GM21381 (cell line): ENCODE data around the gene TAOK2.
"Not testable (repeated sequence)": the region's sequence is repeated elsewhere in the genome, so short reads cannot be mapped to it uniquely, and the experiment has no call there.

Source experiments
- ATAC-seq: cut with Tn5 transposase; IDR thresholded peaks from one replicate; pipeline ENCODE4 v1.9.1; 2021; ENCODE audit warnings: mild to moderate bottlenecking, moderate library complexity; ENCODE audit not compliant: unreplicated experiment

The TAOK2 gene

DNA sequence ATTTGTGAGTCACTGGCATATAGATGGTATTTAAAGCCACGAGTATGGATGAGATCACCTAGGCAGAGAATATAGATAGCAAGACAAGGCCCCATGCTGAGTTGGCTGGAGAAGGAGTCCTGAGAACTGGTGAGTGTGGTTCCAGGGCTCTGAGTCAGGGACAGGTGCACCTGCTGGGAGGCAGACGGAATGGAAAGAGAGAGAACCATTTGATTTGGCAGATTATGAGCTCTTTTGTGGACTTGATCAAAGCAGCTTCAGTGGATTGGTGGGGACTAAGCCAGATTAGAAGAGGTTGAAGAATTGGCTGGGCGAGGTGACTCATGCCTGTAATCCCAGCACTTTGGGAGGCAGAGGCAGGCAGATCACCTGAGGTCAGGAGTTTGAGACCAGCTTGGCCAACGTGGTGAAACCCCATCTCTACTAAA is 45.1 kb downstream of the TAOK2 start:
- no peak for ATAC-seq

DNA sequence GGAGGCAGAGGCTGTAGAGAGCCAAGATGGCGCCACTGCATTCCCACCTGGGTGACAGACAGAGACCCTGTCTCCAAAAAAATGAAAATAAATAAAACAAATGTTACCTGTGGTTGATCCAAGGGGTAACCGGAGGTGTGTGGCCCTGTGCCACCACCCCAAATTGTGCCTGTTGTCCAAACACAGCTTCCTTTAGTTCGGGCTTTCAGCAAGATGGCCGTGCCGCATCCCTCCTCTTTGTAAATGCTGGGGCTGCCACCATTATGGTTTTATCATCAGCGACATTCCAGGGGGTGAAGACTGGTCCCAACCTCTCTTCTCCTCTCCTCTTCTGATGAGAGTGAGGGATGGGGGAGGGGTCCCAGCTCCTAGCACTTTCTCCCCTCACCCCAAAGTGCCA is 49.2 kb downstream of the TAOK2 start, which contains the start of gene C16orf92:
Gene C16orf92 (plus strand): TSS at position 312 of the 400 bp plus-strand sequence. CDS start 143 bp downstream, outside the sequence.
- ATAC-seq: no peak

DNA sequence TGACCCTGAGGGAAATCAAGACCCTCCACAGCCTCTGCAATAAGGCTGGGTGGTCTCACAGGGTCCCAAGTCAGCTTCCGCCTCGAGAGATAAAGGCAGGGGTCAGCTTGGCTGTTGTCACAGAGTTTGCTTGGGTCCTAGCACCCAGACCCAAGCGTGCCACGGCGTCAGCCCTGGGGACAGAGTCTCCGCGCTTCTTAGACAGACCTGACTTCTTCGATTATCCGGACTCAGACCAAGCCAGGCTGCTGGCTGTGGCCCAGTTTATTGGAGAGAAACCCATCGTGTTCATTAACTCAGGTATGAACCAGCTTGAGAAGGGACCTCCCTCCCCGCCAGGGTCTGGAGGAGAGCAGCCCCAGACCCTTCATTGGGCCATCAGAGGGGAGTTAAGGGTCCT is 49.9 kb downstream of the TAOK2 start:
- ATAC-seq: no peak

DNA sequence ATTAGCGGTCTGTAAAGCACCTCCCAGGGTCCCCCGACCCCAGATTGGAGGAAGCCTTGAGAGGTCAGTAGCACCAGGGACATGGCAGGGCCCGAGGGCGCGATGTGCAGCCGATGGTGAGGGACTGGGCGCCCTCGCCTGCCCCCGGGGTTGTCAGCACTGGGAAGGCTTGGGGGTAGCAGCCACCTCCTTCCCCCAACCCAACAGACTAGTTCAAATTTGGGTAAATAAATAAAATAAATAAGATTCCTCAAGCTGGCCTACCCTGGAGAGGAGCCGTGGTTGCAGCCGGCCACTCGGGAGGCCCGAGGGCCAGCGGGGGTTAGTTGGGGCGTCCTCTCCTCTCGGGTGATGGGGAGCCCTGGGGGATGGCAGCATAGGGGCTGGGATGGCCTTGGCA is 50.8 kb downstream of the TAOK2 start:
- ATAC-seq: no peak

- ATAC-seq: no peak
Measured at GRCh38 chr16:30025156-30025555, 51.5 kb downstream of the TAOK2 start.

DNA sequence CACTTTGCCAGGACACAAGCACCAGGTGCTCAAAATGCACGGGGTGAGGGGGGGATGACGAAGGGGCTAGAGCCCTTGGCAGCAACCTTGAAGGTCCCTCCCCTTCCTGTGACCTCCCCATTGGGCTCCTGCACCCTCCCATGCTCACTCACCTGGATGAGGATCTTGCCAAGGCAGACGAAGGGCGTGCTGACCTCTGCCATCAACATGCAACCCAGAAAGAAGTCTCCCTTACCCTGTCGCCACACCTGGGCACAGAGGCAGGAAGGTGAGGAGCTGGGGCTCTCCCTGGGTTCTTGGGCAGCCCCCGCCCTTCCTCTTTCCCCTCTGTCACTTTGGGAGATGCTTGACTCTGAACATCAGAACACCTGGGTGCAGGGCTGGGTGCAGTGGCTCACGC is 51.9 kb downstream of the TAOK2 start:
- no peak for ATAC-seq

GRCh38 chr16:30026449-30026848 is 52.8 kb downstream of the TAOK2 start:
- no peak for ATAC-seq

GRCh38 chr16:30027588-30028437 is 54.1 kb downstream of the TAOK2 start:
- no peak for ATAC-seq

- ATAC-seq: no peak
Measured at GRCh38 chr16:30028438-30029076, 54.9 kb downstream of the TAOK2 start.

DNA sequence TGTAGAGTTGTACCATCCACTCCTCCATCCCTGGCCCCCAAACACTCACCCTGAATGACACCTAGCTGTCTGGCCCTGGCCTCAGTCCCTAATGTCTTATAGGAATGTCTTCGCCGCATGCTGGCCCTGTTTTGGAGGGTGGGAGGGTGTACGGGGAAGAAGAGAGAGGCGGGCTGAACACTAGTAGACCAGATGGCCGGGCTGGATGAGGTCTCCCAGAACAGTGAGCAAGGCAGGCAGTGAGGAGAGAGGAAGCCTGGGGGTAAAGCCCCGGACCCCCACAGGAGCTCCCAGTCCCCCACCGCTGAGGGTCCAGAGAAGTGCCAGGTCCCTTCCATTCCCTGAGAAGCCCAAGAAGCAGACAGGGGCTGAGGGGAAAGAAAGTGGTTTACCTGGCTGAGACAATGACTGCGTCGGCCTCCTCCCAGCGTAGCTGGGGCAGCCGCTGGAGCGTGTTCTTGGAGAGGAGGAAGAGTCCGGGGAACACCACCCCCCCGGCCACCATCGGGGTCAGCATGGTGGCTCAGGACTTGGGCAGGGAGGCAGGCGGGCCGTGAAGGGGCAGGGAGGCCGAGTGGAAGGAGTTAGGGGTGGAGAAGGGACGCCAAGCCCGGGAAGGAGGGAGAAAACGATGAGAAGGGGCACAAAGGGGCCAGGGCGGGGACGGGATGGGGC is 56.5 kb downstream of the TAOK2 start:
- ATAC-seq: no peak

GRCh38 chr16:30030841-30031413 is 57.3 kb downstream of the TAOK2 start, which contains the start of gene TLCD3B:
TSS of gene TLCD3B (minus strand) at chr16:30031271. CDS start at chr16:30030527, 744 bp downstream.
- ATAC-seq: no peak

GRCh38 chr16:30031477-30031918 is 57.8 kb downstream of the TAOK2 start:
- ATAC-seq: no peak

- no peak for ATAC-seq
Measured at GRCh38 chr16:30032083-30032819, 58.6 kb downstream of the TAOK2 start.

DNA sequence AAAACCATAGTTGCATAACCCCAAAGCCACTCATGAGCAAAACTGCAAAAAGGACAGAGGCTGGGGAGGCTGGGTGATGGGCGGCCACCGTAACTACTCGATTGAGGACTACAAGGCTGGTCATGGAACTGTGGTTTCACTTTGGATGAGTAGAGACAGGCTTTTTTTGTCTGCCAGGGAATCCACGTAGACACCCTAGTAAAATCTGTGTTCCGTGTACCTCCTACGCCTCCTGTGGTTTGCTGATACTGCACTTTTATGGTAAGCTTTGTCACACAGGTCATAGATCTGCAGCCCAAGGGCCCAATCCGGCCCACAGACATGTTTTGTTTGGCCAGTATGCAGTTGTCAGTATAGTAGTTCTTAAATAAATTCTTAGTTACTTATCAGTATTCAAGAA is 59.6 kb downstream of the TAOK2 start:
- no peak for ATAC-seq

DNA sequence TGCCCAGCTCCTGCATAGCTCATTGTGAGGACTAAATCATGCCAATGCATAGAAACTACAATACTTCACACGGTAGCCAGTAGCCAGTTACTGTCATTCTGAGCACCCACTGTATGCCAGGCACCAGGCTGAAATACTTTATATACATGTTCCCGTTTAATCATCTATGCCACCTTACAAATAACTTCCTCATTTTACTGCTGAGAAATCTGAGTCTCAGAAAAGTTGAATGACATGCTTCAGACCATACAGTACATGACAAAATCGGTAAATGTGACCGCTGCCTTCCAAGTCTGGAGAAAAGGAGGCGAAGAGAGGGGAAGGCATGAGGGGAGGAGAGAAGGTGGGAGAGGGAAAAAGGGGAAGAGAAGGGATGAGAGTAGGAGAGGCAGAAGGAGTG is 66.6 kb downstream of the TAOK2 start:
- no peak for ATAC-seq

DNA sequence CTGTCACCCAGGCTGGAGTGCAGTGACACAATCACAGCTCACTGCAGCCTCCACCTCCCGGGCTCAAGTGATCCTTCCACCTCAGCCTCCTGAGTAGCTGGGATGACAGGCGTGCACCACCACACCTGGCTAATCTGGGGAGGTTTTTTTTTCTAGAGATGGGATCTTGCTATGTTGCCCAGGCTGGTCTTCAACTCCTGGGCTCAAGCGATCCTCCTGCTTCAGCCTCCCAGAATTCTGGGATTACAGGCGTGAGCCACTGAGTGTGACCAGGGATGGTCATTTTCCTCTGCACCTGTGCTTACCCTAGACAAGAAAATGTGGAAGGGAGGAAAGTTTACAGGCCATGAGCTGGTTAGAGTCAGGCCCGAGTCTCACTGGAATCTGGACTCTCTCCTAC is 67.0 kb downstream of the TAOK2 start:
- ATAC-seq: not testable (repeated sequence)

GRCh38 chr16:30041841-30042240 is 68.2 kb downstream of the TAOK2 start:
- ATAC-seq: no peak
